Activated CD4-positive, alpha-beta memory T cell treated with anti-CD3 and anti-CD28 coated beads for 36 hours (primary cell): ENCODE measurements around the gene TANGO2. TPM values are rescaled to one million over a fixed set of nuclear protein-coding genes. Genes with fewer than 3 reads are reported as not detected.

Source experiments
- CTCF ChIA-PET: fragments of 350-600 bp; sonication (Branson Sonifier 250); formaldehyde crosslinking; loops from one replicate; lab custom pipeline; 2021; ENCODE audit warnings: antibody characterized with exemption, inconsistent platforms; lab: Charles Lee
- POLR2A ChIA-PET: fragments of 350-600 bp; sonication (Branson Sonifier 250); formaldehyde crosslinking; loops from one replicate; lab custom pipeline; 2021; ENCODE audit warnings: antibody characterized with exemption; lab: Charles Lee
- DNase-seq: peaks from one replicate; pipeline ENCODE4 v3.0.0-alpha.2; 2020
- H3K27ac Mint-ChIP-seq: one replicate; pipeline ENCODE4 v1.8.0; 2021; ENCODE audit warnings: mixed read lengths
- H3K27me3 Mint-ChIP-seq: one replicate; pipeline ENCODE4 v1.8.0; 2021; ENCODE audit warnings: mixed read lengths
- H3K36me3 Mint-ChIP-seq: one replicate; pipeline ENCODE4 v1.8.0; 2021; ENCODE audit warnings: mixed read lengths
- H3K4me1 Mint-ChIP-seq: one replicate; pipeline ENCODE4 v1.8.0; 2021; ENCODE audit warnings: low read depth, mixed read lengths
- H3K4me3 Mint-ChIP-seq: one replicate; pipeline ENCODE4 v1.8.0; 2021; ENCODE audit warnings: mild to moderate bottlenecking, mixed read lengths
- H3K9me3 Mint-ChIP-seq: one replicate; pipeline ENCODE4 v1.8.0; 2021; ENCODE audit warnings: mixed read lengths
- intact Hi-C: fragments of 100-400 bp; cut with micrococcal nuclease; formaldehyde crosslinking; loops from one replicate; pipeline ENCODE4 v1.15.1; 2023
- total RNA-seq, 2 experiments: library from RNA; stranded (reverse); gene quantifications; one replicate each; pipeline ENCODE4 v1.2.3, GENCODE V29; 2021

Gene TANGO2
- 10 to 100 TPM; 20.7 to 23.6 TPM for total RNA-seq

GRCh38 chr22:20020533-20021195 is at the start of gene TANGO2:
Gene TANGO2, plus strand, starts transcription at chr22:20021110. Its CDS starts 15,689 bp downstream, at chr22:20036799.
- H3K36me3 Mint-ChIP-seq: no peaks in the 10 kb centered on the region
- peaks cover 30% of the 10 kb centered on the region for H3K4me1 Mint-ChIP-seq
- DNase-seq: peak; percentile 94
- intact Hi-C loops: loop anchor here (1.0 to 5.0 kb wide), 4 partner anchors 16 to 372 kb away; partner anchors contain the start of genes DGCR8, RANBP1, TRMT2A and ZNF74
- no peaks in the 10 kb centered on the region for H3K27me3 Mint-ChIP-seq
- H3K4me3 Mint-ChIP-seq: peak within 1 kb of the TSS; percentile 91
- ChIA-PET CTCF (interaction anchor here (0.7 kb wide), 1 partner anchor 49 kb away, joined by 3 read pairs; no protein-coding TSS in a partner anchor), POLR2A (interaction anchor here (0.8 to 1.5 kb wide), 4 partner anchors 9 to 80 kb away, joined by 3 to 4 read pairs (median 3); no protein-coding TSS in a partner anchor)
- H3K27ac Mint-ChIP-seq: peak within 1 kb of the TSS; percentile 83
- no peaks in the 10 kb centered on the region for H3K9me3 Mint-ChIP-seq

- no peak overlapping the region for H3K4me3 Mint-ChIP-seq
- no peak overlapping the region for H3K27ac Mint-ChIP-seq
- ChIA-PET POLR2A (no interaction called here), CTCF (interaction anchor here (0.6 to 3.4 kb wide), 10 partner anchors 18 to 158 kb away, joined by 3 to 25 read pairs (median 6); no protein-coding TSS in a partner anchor)
- H3K36me3 Mint-ChIP-seq: peaks cover 5% of the 10 kb centered on the region
- H3K9me3 Mint-ChIP-seq: no peaks in the 10 kb centered on the region
- peaks cover 3% of the 10 kb centered on the region for H3K4me1 Mint-ChIP-seq
- no peaks in the 10 kb centered on the region for H3K27me3 Mint-ChIP-seq
- DNase-seq: no peak
- intact Hi-C loops: no loop called here
These were observed 49.4 kb upstream of the TANGO2 start for GRCh38 chr22:19971276-19972124.

GRCh38 chr22:19972251-19972650 is 48.7 kb upstream of the TANGO2 start:
- H3K4me3 Mint-ChIP-seq: no peak overlapping the region
- no peak for DNase-seq
- CTCF ChIA-PET: interaction anchor here (1.1 to 3.4 kb wide), 4 partner anchors 18 to 157 kb away, joined by 3 to 25 read pairs (median 10); no protein-coding TSS in a partner anchor
- no peaks in the 10 kb centered on the region for H3K27me3 Mint-ChIP-seq
- POLR2A ChIA-PET: no interaction called here
- H3K9me3 Mint-ChIP-seq: no peaks in the 10 kb centered on the region
- H3K4me1 Mint-ChIP-seq: peaks cover 3% of the 10 kb centered on the region
- H3K27ac Mint-ChIP-seq: no peak overlapping the region
- H3K36me3 Mint-ChIP-seq: peaks cover 2% of the 10 kb centered on the region
- intact Hi-C loops: no loop called here

- CTCF ChIA-PET: interaction anchor here (1.8 to 3.4 kb wide), 3 partner anchors 19 to 156 kb away, joined by 6 to 25 read pairs (median 14); no protein-coding TSS in a partner anchor
- DNase-seq: no peak
- POLR2A ChIA-PET: no interaction called here
- intact Hi-C loops: no loop called here
- Mint-ChIP-seq H3K4me1 (peaks cover 3% of the 10 kb centered on the region), H3K27me3 (no peaks in the 10 kb centered on the region), H3K9me3 (no peaks in the 10 kb centered on the region), H3K4me3 (no peak overlapping the region), H3K27ac (no peak overlapping the region), H3K36me3 (no peaks in the 10 kb centered on the region)
These were observed 48.0 kb upstream of the TANGO2 start for GRCh38 chr22:19972652-19973550.

- POLR2A ChIA-PET: no interaction called here
- no peak for DNase-seq
- no peaks in the 10 kb centered on the region for H3K36me3 Mint-ChIP-seq
- no peak overlapping the region for H3K27ac Mint-ChIP-seq
- H3K9me3 Mint-ChIP-seq: no peaks in the 10 kb centered on the region
- H3K4me1 Mint-ChIP-seq: peaks cover 3% of the 10 kb centered on the region
- intact Hi-C loops: no loop called here
- CTCF ChIA-PET: no interaction called here
- no peaks in the 10 kb centered on the region for H3K27me3 Mint-ChIP-seq
- no peak overlapping the region for H3K4me3 Mint-ChIP-seq
These were observed 47.2 kb upstream of the TANGO2 start for GRCh38 chr22:19973551-19974267.

GRCh38 chr22:19974268-19974861 is 46.5 kb upstream of the TANGO2 start:
- Mint-ChIP-seq H3K27me3 (no peaks in the 10 kb centered on the region), H3K36me3 (no peaks in the 10 kb centered on the region), H3K4me1 (peaks cover 3% of the 10 kb centered on the region), H3K4me3 (no peak overlapping the region), H3K27ac (no peak overlapping the region), H3K9me3 (no peaks in the 10 kb centered on the region)
- DNase-seq: no peak
- intact Hi-C loops: no loop called here
- POLR2A ChIA-PET: no interaction called here
- CTCF ChIA-PET: no interaction called here

- Mint-ChIP-seq H3K27ac (no peak overlapping the region), H3K4me3 (no peak overlapping the region), H3K9me3 (no peaks in the 10 kb centered on the region), H3K4me1 (peaks cover 3% of the 10 kb centered on the region), H3K36me3 (no peaks in the 10 kb centered on the region), H3K27me3 (no peaks in the 10 kb centered on the region)
- POLR2A ChIA-PET: no interaction called here
- intact Hi-C loops: no loop called here
- CTCF ChIA-PET: no interaction called here
- DNase-seq: no peak
These were observed 45.8 kb upstream of the TANGO2 start for GRCh38 chr22:19974935-19975706.

- intact Hi-C loops: no loop called here
- ChIA-PET POLR2A (no interaction called here), CTCF (no interaction called here)
- no peaks in the 10 kb centered on the region for H3K9me3 Mint-ChIP-seq
- no peaks in the 10 kb centered on the region for H3K27me3 Mint-ChIP-seq
- DNase-seq: no peak
- no peak overlapping the region for H3K27ac Mint-ChIP-seq
- H3K36me3 Mint-ChIP-seq: no peaks in the 10 kb centered on the region
- no peak overlapping the region for H3K4me3 Mint-ChIP-seq
- H3K4me1 Mint-ChIP-seq: peaks cover 3% of the 10 kb centered on the region
These were observed 45.2 kb upstream of the TANGO2 start for GRCh38 chr22:19975707-19976035.

GRCh38 chr22:19976671-19977070 is 44.2 kb upstream of the TANGO2 start:
- DNase-seq: no peak
- Mint-ChIP-seq H3K27me3 (no peaks in the 10 kb centered on the region), H3K4me3 (no peak overlapping the region), H3K27ac (no peak overlapping the region), H3K4me1 (no peaks in the 10 kb centered on the region), H3K36me3 (no peaks in the 10 kb centered on the region), H3K9me3 (no peaks in the 10 kb centered on the region)
- intact Hi-C loops: no loop called here
- ChIA-PET CTCF (no interaction called here), POLR2A (no interaction called here)

- Mint-ChIP-seq H3K4me3 (no peak overlapping the region), H3K27ac (no peak overlapping the region), H3K9me3 (no peaks in the 10 kb centered on the region), H3K36me3 (no peaks in the 10 kb centered on the region), H3K4me1 (no peaks in the 10 kb centered on the region), H3K27me3 (no peaks in the 10 kb centered on the region)
- DNase-seq: no peak
- ChIA-PET CTCF (no interaction called here), POLR2A (no interaction called here)
- intact Hi-C loops: no loop called here
These were observed 43.3 kb upstream of the TANGO2 start for GRCh38 chr22:19977296-19978243.
